DOHH2 (cell line): Measurements from ENCODE around the gene CHN2.

Experiments
- H3F3A ChIP-seq: fragments of 200-600 bp; sonication (generic), shearing (Covaris generic); 2 replicates; pipeline ENCODE4 v1.6.0; 2016; ENCODE audit warnings: antibody characterized with exemption, mild to moderate bottlenecking; ENCODE audit not compliant: control insufficient read depth, insufficient read depth
- H3K27ac ChIP-seq: fragments of 200-600 bp; sonication (generic); 2 replicates; pipeline ENCODE4 v1.5.1; 2014; ENCODE audit warnings: low read depth, mild to moderate bottlenecking, low read length, moderate library complexity
- H3K27me3 ChIP-seq: fragments of 200-600 bp; sonication (generic); 2 replicates; pipeline ENCODE4 v1.6.1; 2014; ENCODE audit warnings: mild to moderate bottlenecking, low read length, mixed read lengths; ENCODE audit not compliant: control insufficient read depth
- H3K36me3 ChIP-seq: fragments of 200-600 bp; sonication (generic); 2 replicates; pipeline ENCODE4 v1.6.1; 2014; ENCODE audit warnings: mild to moderate bottlenecking, low read length, moderate library complexity, mixed read lengths; ENCODE audit not compliant: control insufficient read depth
- H3K4me1 ChIP-seq: fragments of 200-600 bp; sonication (generic); 2 replicates; pipeline ENCODE4 v1.6.1; 2014; ENCODE audit warnings: mild to moderate bottlenecking, low read length, mixed read lengths; ENCODE audit not compliant: control insufficient read depth
- H3K4me2 ChIP-seq: fragments of 200-600 bp; sonication (generic); 2 replicates; pipeline ENCODE4 v1.6.0; 2014; ENCODE audit warnings: mild to moderate bottlenecking, low read length, moderate library complexity
- H3K4me3 ChIP-seq: fragments of 200-600 bp; sonication (generic); 2 replicates; pipeline ENCODE4 v1.5.1; 2014; ENCODE audit warnings: mild to moderate bottlenecking, low read length, mixed read lengths
- H3K79me2 ChIP-seq: fragments of 200-600 bp; sonication (generic); 2 replicates; pipeline ENCODE4 v1.6.1; 2014; ENCODE audit warnings: mild to moderate bottlenecking, low read length, mixed read lengths; ENCODE audit not compliant: control insufficient read depth
- H3K9me2 ChIP-seq: fragments of 200-600 bp; sonication (generic); replicated peaks from 2 replicates; pipeline ENCODE4 v1.6.1; 2014; ENCODE audit warnings: mild to moderate bottlenecking, low read length, mixed read lengths; ENCODE audit not compliant: control insufficient read depth
- H3K9me3 ChIP-seq: fragments of 200-600 bp; sonication (generic); 2 replicates; pipeline ENCODE4 v1.6.1; 2014; ENCODE audit warnings: antibody characterized with exemption, low read length, mixed read lengths; ENCODE audit not compliant: control insufficient read depth, insufficient read depth
- H4K20me1 ChIP-seq: fragments of 200-600 bp; sonication (generic); 2 replicates; pipeline ENCODE4 v1.6.0; 2014; ENCODE audit warnings: low read depth, mild to moderate bottlenecking, antibody characterized with exemption, low read length, moderate library complexity; ENCODE audit not compliant: control insufficient read depth, insufficient read depth
- CTCF ChIP-seq: fragments of 200-600 bp; sonication (generic); IDR thresholded peaks from one replicate; pipeline ENCODE4 v1.5.1; 2014; ENCODE audit warnings: antibody characterized with exemption, mild to moderate bottlenecking, low read depth, low read length; ENCODE audit not compliant: poor library complexity, severe bottlenecking
- EZH2phosphoT487 ChIP-seq: fragments of 200-600 bp; sonication (generic); IDR thresholded peaks from 2 replicates; pipeline ENCODE4 v1.6.1; 2017; ENCODE audit warnings: borderline replicate concordance, mild to moderate bottlenecking, antibody characterized with exemption, low read length, moderate library complexity, mixed read lengths

The CHN2 gene

GRCh38 chr7:29343399-29343798, 148.8 kb downstream of the CHN2 start:
- Histone ChIP-seq H3K4me1 (no peaks in the 10 kb centered on the region), H3K4me3 (no peak overlapping the region), H3K9me3 (no peaks in the 10 kb centered on the region), H3K9me2 (no peaks in the 10 kb centered on the region), H4K20me1 (no peaks in the 10 kb centered on the region), H3K27ac (no peak overlapping the region), H3K36me3 (no peaks in the 10 kb centered on the region), H3K79me2 (no peaks in the 10 kb centered on the region), H3K27me3 (peaks cover 5% of the 10 kb centered on the region; the same call in 1 of the 2 replicates), H3K4me2 (no peak overlapping the region), H3F3A (no peaks in the 10 kb centered on the region)
- TF ChIP-seq CTCF (no peak), EZH2phosphoT487 (no peak)

GRCh38 chr7:29344334-29344978, 149.9 kb downstream of the CHN2 start:
- Histone ChIP-seq H3K27ac (no peak overlapping the region), H3K4me3 (no peak overlapping the region), H3K36me3 (no peaks in the 10 kb centered on the region), H3F3A (no peaks in the 10 kb centered on the region), H3K27me3 (peaks cover 6% of the 10 kb centered on the region; the same call in 1 of the 2 replicates), H4K20me1 (no peaks in the 10 kb centered on the region), H3K79me2 (no peaks in the 10 kb centered on the region), H3K9me3 (no peaks in the 10 kb centered on the region), H3K4me1 (no peaks in the 10 kb centered on the region), H3K9me2 (no peaks in the 10 kb centered on the region), H3K4me2 (no peak overlapping the region)
- TF ChIP-seq EZH2phosphoT487 (no peak), CTCF (no peak)

- no peaks in the 10 kb centered on the region for H3K4me1 ChIP-seq
- no peaks in the 10 kb centered on the region for H3K79me2 ChIP-seq
- TF ChIP-seq EZH2phosphoT487, result no peak
- TF ChIP-seq CTCF, result no peak
- H3K27ac ChIP-seq, result no peak overlapping the region
- H3K4me2 ChIP-seq, result no peak overlapping the region
- no peaks in the 10 kb centered on the region for H3F3A ChIP-seq
- H3K36me3 ChIP-seq, result no peaks in the 10 kb centered on the region
- H3K27me3 ChIP-seq, result peaks cover 6% of the 10 kb centered on the region; the same call in 1 of the 2 replicates
- no peaks in the 10 kb centered on the region for H3K9me3 ChIP-seq
- H3K9me2 ChIP-seq, result no peaks in the 10 kb centered on the region
- H4K20me1 ChIP-seq, result no peaks in the 10 kb centered on the region
- H3K4me3 ChIP-seq, result no peak overlapping the region
Observed at GRCh38 chr7:29345590-29345989, 151.0 kb downstream of the CHN2 start.
